Activated CD8-positive, alpha-beta memory T cell treated with anti-CD3 and anti-CD28 coated beads, Interleukin-2, amount 10 ng/mL, durations not matched to agents 7 days and 5 days (primary cell): ENCODE data around the gene UROC1. TPM values are rescaled to one million over a fixed set of nuclear protein-coding genes. Genes with fewer than 3 reads are reported as not detected.

Experiments
- ATAC-seq: fragments of 150-1000 bp; cut with Tn5 transposase; one replicate; pipeline ENCODE4 v1.10.0; 2021; ENCODE audit warnings: moderate library complexity
- CTCF ChIA-PET: fragments of 350-600 bp; sonication (Branson Sonifier 250); formaldehyde crosslinking; loops from one replicate; lab custom pipeline; 2021; ENCODE audit warnings: antibody characterized with exemption; lab: Charles Lee
- DNase-seq: peaks from one replicate; pipeline ENCODE4 v3.0.0-alpha.2; 2020
- H3K27ac Mint-ChIP-seq: one replicate; pipeline ENCODE4 v1.8.0; 2021; ENCODE audit warnings: mild to moderate bottlenecking, mixed read lengths
- H3K27me3 Mint-ChIP-seq: one replicate; pipeline ENCODE4 v1.8.0; 2021; ENCODE audit warnings: mixed read lengths
- H3K36me3 Mint-ChIP-seq: one replicate; pipeline ENCODE4 v1.8.0; 2021; ENCODE audit warnings: mild to moderate bottlenecking, mixed read lengths
- H3K4me1 Mint-ChIP-seq: one replicate; pipeline ENCODE4 v1.8.0; 2021; ENCODE audit warnings: mixed read lengths
- H3K4me3 Mint-ChIP-seq: one replicate; pipeline ENCODE4 v1.8.0; 2021; ENCODE audit warnings: mild to moderate bottlenecking, moderate library complexity, mixed read lengths
- H3K9me3 Mint-ChIP-seq: one replicate; pipeline ENCODE4 v1.8.0; 2022; ENCODE audit warnings: low read depth, mixed read lengths
- total RNA-seq, 2 experiments: library from RNA; stranded (reverse); gene quantifications; one replicate each; pipeline ENCODE4 v1.2.3, GENCODE V29; 2021

UROC1 gene
- total RNA-seq, 2 experiments from 2014 or later = not detected

- CTCF ChIA-PET = no interaction called here
Observed at GRCh38 chr3:126454025-126454424, 63.5 kb downstream of the UROC1 start.

GRCh38 chr3:126452213-126452612 is 65.4 kb downstream of the UROC1 start:
- Mint-ChIP-seq H3K9me3 (no peaks in the 10 kb centered on the region), H3K4me1 (no peaks in the 10 kb centered on the region), H3K27ac (no peak overlapping the region), H3K4me3 (no peak overlapping the region), H3K36me3 (peaks cover 15% of the 10 kb centered on the region), H3K27me3 (no peaks in the 10 kb centered on the region)
- CTCF ChIA-PET = no interaction called here
- DNase-seq (no peak), ATAC-seq (no peak)

More at GRCh38 chr3:126454025-126454424, 63.5 kb downstream of the UROC1 start:
- DNase-seq (no peak), ATAC-seq (no peak)
- Mint-ChIP-seq H3K36me3 (peaks cover 18% of the 10 kb centered on the region), H3K4me1 (no peaks in the 10 kb centered on the region), H3K27me3 (no peaks in the 10 kb centered on the region), H3K27ac (no peak overlapping the region), H3K9me3 (no peaks in the 10 kb centered on the region), H3K4me3 (no peak overlapping the region)

GRCh38 chr3:126451511-126451910 is 66.1 kb downstream of the UROC1 start:
- H3K27ac Mint-ChIP-seq = no peak overlapping the region
- no peaks in the 10 kb centered on the region for H3K9me3 Mint-ChIP-seq
- H3K27me3 Mint-ChIP-seq = no peaks in the 10 kb centered on the region
- peaks cover 12% of the 10 kb centered on the region for H3K36me3 Mint-ChIP-seq
- DNase-seq (no peak), ATAC-seq (no peak)
- H3K4me3 Mint-ChIP-seq = no peak overlapping the region
- no peaks in the 10 kb centered on the region for H3K4me1 Mint-ChIP-seq
- CTCF ChIA-PET = no interaction called here

GRCh38 chr3:126450744-126451143 is 66.8 kb downstream of the UROC1 start:
- CTCF ChIA-PET = no interaction called here
- ATAC-seq (no peak), DNase-seq (no peak)
- H3K4me1 Mint-ChIP-seq = no peaks in the 10 kb centered on the region
- H3K36me3 Mint-ChIP-seq = peaks cover 12% of the 10 kb centered on the region
- no peaks in the 10 kb centered on the region for H3K9me3 Mint-ChIP-seq
- H3K27ac Mint-ChIP-seq = no peak overlapping the region
- H3K27me3 Mint-ChIP-seq = no peaks in the 10 kb centered on the region
- no peak overlapping the region for H3K4me3 Mint-ChIP-seq

- no peak for DNase-seq
- no peaks in the 10 kb centered on the region for H3K27me3 Mint-ChIP-seq
- H3K36me3 Mint-ChIP-seq = peaks cover 9% of the 10 kb centered on the region
- H3K9me3 Mint-ChIP-seq = no peaks in the 10 kb centered on the region
- no peaks in the 10 kb centered on the region for H3K4me1 Mint-ChIP-seq
- no peak overlapping the region for H3K27ac Mint-ChIP-seq
- no peak overlapping the region for H3K4me3 Mint-ChIP-seq
- CTCF ChIA-PET = no interaction called here
- no peak for ATAC-seq
Observed at GRCh38 chr3:126450219-126450618, 67.4 kb downstream of the UROC1 start.

GRCh38 chr3:126449621-126450051 is 67.9 kb downstream of the UROC1 start:
- ATAC-seq (no peak), DNase-seq (no peak)
- Mint-ChIP-seq H3K4me1 (no peaks in the 10 kb centered on the region), H3K36me3 (peaks cover 7% of the 10 kb centered on the region), H3K27me3 (no peaks in the 10 kb centered on the region), H3K9me3 (no peaks in the 10 kb centered on the region), H3K27ac (no peak overlapping the region), H3K4me3 (no peak overlapping the region)
- CTCF ChIA-PET = no interaction called here

GRCh38 chr3:126448893-126449180 is 68.7 kb downstream of the UROC1 start:
- ATAC-seq (no peak), DNase-seq (no peak)
- CTCF ChIA-PET = no interaction called here
- no peaks in the 10 kb centered on the region for H3K9me3 Mint-ChIP-seq
- no peaks in the 10 kb centered on the region for H3K27me3 Mint-ChIP-seq
- no peaks in the 10 kb centered on the region for H3K4me1 Mint-ChIP-seq
- no peak overlapping the region for H3K27ac Mint-ChIP-seq
- H3K36me3 Mint-ChIP-seq = peaks cover 3% of the 10 kb centered on the region
- no peak overlapping the region for H3K4me3 Mint-ChIP-seq

GRCh38 chr3:126448136-126448892 is 69.3 kb downstream of the UROC1 start:
- no peak overlapping the region for H3K27ac Mint-ChIP-seq

GRCh38 chr3:126447456-126448106 is 70.0 kb downstream of the UROC1 start:
- no peak for DNase-seq
- no peak for ATAC-seq
- H3K4me1 Mint-ChIP-seq = no peaks in the 10 kb centered on the region
- H3K27me3 Mint-ChIP-seq = no peaks in the 10 kb centered on the region
- H3K4me3 Mint-ChIP-seq = no peak overlapping the region
- CTCF ChIA-PET = no interaction called here
- H3K27ac Mint-ChIP-seq = no peak overlapping the region
- H3K36me3 Mint-ChIP-seq = peaks cover 3% of the 10 kb centered on the region
- no peaks in the 10 kb centered on the region for H3K9me3 Mint-ChIP-seq

More at GRCh38 chr3:126448136-126448892, 69.3 kb downstream of the UROC1 start:
- no peaks in the 10 kb centered on the region for H3K4me1 Mint-ChIP-seq
- ATAC-seq (no peak), DNase-seq (no peak)
- H3K4me3 Mint-ChIP-seq = no peak overlapping the region
- peaks cover 3% of the 10 kb centered on the region for H3K36me3 Mint-ChIP-seq
- H3K27me3 Mint-ChIP-seq = no peaks in the 10 kb centered on the region
- CTCF ChIA-PET = no interaction called here
- H3K9me3 Mint-ChIP-seq = no peaks in the 10 kb centered on the region

- Mint-ChIP-seq H3K4me1 (no peaks in the 10 kb centered on the region), H3K4me3 (no peak overlapping the region), H3K27me3 (no peaks in the 10 kb centered on the region), H3K36me3 (no peaks in the 10 kb centered on the region), H3K9me3 (no peaks in the 10 kb centered on the region), H3K27ac (no peak overlapping the region)
- CTCF ChIA-PET = no interaction called here
- ATAC-seq (no peak), DNase-seq (no peak)
Observed at GRCh38 chr3:126446791-126447190, 70.8 kb downstream of the UROC1 start.

- CTCF ChIA-PET = no interaction called here
- Mint-ChIP-seq H3K9me3 (no peaks in the 10 kb centered on the region), H3K4me1 (no peaks in the 10 kb centered on the region), H3K27ac (no peak overlapping the region), H3K36me3 (no peaks in the 10 kb centered on the region), H3K4me3 (no peak overlapping the region), H3K27me3 (no peaks in the 10 kb centered on the region)
- ATAC-seq (no peak), DNase-seq (no peak)
Observed at GRCh38 chr3:126446301-126446700, 71.3 kb downstream of the UROC1 start.

GRCh38 chr3:126445506-126445905 is 72.1 kb downstream of the UROC1 start:
- Mint-ChIP-seq H3K9me3 (no peaks in the 10 kb centered on the region), H3K4me1 (no peaks in the 10 kb centered on the region), H3K4me3 (no peak overlapping the region), H3K27me3 (no peaks in the 10 kb centered on the region), H3K36me3 (no peaks in the 10 kb centered on the region), H3K27ac (no peak overlapping the region)
- CTCF ChIA-PET = no interaction called here
- ATAC-seq (no peak), DNase-seq (no peak)

- Mint-ChIP-seq H3K36me3 (no peaks in the 10 kb centered on the region), H3K27me3 (no peaks in the 10 kb centered on the region), H3K4me1 (no peaks in the 10 kb centered on the region), H3K27ac (no peak overlapping the region), H3K4me3 (no peak overlapping the region), H3K9me3 (no peaks in the 10 kb centered on the region)
- DNase-seq (no peak), ATAC-seq (no peak)
- CTCF ChIA-PET = no interaction called here
Observed at GRCh38 chr3:126442856-126443242, 74.7 kb downstream of the UROC1 start.

- Mint-ChIP-seq H3K4me1 (no peaks in the 10 kb centered on the region), H3K27ac (no peak overlapping the region), H3K27me3 (no peaks in the 10 kb centered on the region), H3K9me3 (no peaks in the 10 kb centered on the region), H3K4me3 (no peak overlapping the region), H3K36me3 (no peaks in the 10 kb centered on the region)
- ATAC-seq = no peak
- DNase-seq = no peak
- CTCF ChIA-PET = no interaction called here
Observed at GRCh38 chr3:126442094-126442855, 75.3 kb downstream of the UROC1 start.
